Mucosa of rectum (tissue), 2 donors: ENCODE results near the gene PHLPP1.

Source experiments
- H3K27ac ChIP-seq, 2 donors: one replicate each; pipeline ENCODE4 v1.7.0; 2013; ENCODE audit warnings: inconsistent platforms in 2 of 2, low read depth in 2 of 2, low read length in 2 of 2
- H3K27me3 ChIP-seq, 2 donors: one replicate each; pipeline ENCODE4 v1.7.0; 2013; ENCODE audit warnings: low read length in 2 of 2; ENCODE audit not compliant: control insufficient read depth in 2 of 2, insufficient read depth in 2 of 2
- H3K36me3 ChIP-seq, 2 donors: one replicate each; pipeline ENCODE4 v1.7.0; 2013; ENCODE audit warnings: low read length in 2 of 2; ENCODE audit not compliant: control insufficient read depth in 2 of 2, insufficient read depth in 2 of 2
- H3K4me1 ChIP-seq, 2 donors: one replicate each; pipeline ENCODE4 v1.7.0; 2013; ENCODE audit warnings: low read length in 2 of 2, mild to moderate bottlenecking in 1 of 2; ENCODE audit not compliant: control insufficient read depth in 2 of 2, insufficient read depth in 2 of 2
- H3K4me3 ChIP-seq, 2 donors: one replicate each; pipeline ENCODE4 v1.7.0; 2013; ENCODE audit warnings: low read length in 2 of 2
- H3K9ac ChIP-seq, 2 donors: one replicate each; pipeline ENCODE4 v1.7.0; 2013; ENCODE audit warnings: low read length in 2 of 2, low read depth in 1 of 2, mild to moderate bottlenecking in 1 of 2
- H3K9me3 ChIP-seq, 2 donors: one replicate each; pipeline ENCODE4 v1.7.0; 2013; ENCODE audit warnings: low read length in 2 of 2; ENCODE audit not compliant: control insufficient read depth in 2 of 2
- donor health status: healthy.
- donor health status: Normal muscosa, but diverticular disease.

PHLPP1 gene

GRCh38 chr18:62852851-62853250, 137.5 kb downstream of the PHLPP1 start:
- no peak overlapping the region for H3K9ac ChIP-seq
- H3K27ac ChIP-seq, result no peak overlapping the region
- H3K27me3 ChIP-seq, result no peaks in the 10 kb centered on the region
- H3K4me1 ChIP-seq, result no peaks in the 10 kb centered on the region
- no peak overlapping the region for H3K4me3 ChIP-seq
- H3K9me3 ChIP-seq, result no peaks in the 10 kb centered on the region
- H3K36me3 ChIP-seq, result peaks cover 0 to 4% of the 10 kb centered on the region in 2 donors

GRCh38 chr18:62856294-62856693, 141.0 kb downstream of the PHLPP1 start:
- Histone ChIP-seq H3K36me3 (peaks cover 0 to 4% of the 10 kb centered on the region in 2 donors), H3K4me1 (no peaks in the 10 kb centered on the region), H3K27ac (no peak overlapping the region), H3K9ac (no peak overlapping the region), H3K9me3 (no peaks in the 10 kb centered on the region), H3K4me3 (no peak overlapping the region), H3K27me3 (no peaks in the 10 kb centered on the region)

GRCh38 chr18:62857263-62857976, 142.1 kb downstream of the PHLPP1 start:
- Histone ChIP-seq H3K4me3 (no peak overlapping the region), H3K4me1 (no peaks in the 10 kb centered on the region), H3K27me3 (no peaks in the 10 kb centered on the region), H3K9ac (no peak overlapping the region), H3K36me3 (peaks cover 0 to 4% of the 10 kb centered on the region in 2 donors), H3K9me3 (no peaks in the 10 kb centered on the region), H3K27ac (no peak overlapping the region)

GRCh38 chr18:62860062-62860461, 144.7 kb downstream of the PHLPP1 start:
- no peaks in the 10 kb centered on the region for H3K27me3 ChIP-seq
- H3K9me3 ChIP-seq, result no peaks in the 10 kb centered on the region
- H3K4me1 ChIP-seq, result no peaks in the 10 kb centered on the region
- peaks cover 2 to 4% of the 10 kb centered on the region in 2 donors for H3K36me3 ChIP-seq
- H3K4me3 ChIP-seq, result no peak overlapping the region
- no peak overlapping the region for H3K27ac ChIP-seq
- no peak overlapping the region for H3K9ac ChIP-seq

- H3K4me1 ChIP-seq, result no peaks in the 10 kb centered on the region
- H3K4me3 ChIP-seq, result no peak overlapping the region
- H3K27me3 ChIP-seq, result no peaks in the 10 kb centered on the region
- H3K27ac ChIP-seq, result no peak overlapping the region
- peaks cover 0 to 2% of the 10 kb centered on the region in 2 donors for H3K36me3 ChIP-seq
- H3K9me3 ChIP-seq, result no peaks in the 10 kb centered on the region
- H3K9ac ChIP-seq, result no peak overlapping the region
These were observed 147.1 kb downstream of the PHLPP1 start for GRCh38 chr18:62862466-62862865.

- Histone ChIP-seq H3K4me3 (no peak overlapping the region), H3K9ac (no peak overlapping the region), H3K36me3 (peaks cover 0 to 2% of the 10 kb centered on the region in 2 donors), H3K27me3 (no peaks in the 10 kb centered on the region), H3K9me3 (no peaks in the 10 kb centered on the region), H3K27ac (no peak overlapping the region), H3K4me1 (no peaks in the 10 kb centered on the region)
These were observed 148.2 kb downstream of the PHLPP1 start for GRCh38 chr18:62863579-62864001.

GRCh38 chr18:62865498-62865897, 150.2 kb downstream of the PHLPP1 start:
- H3K36me3 ChIP-seq, result peaks cover 0 to 2% of the 10 kb centered on the region in 2 donors
- no peak overlapping the region for H3K4me3 ChIP-seq
- H3K9me3 ChIP-seq, result no peaks in the 10 kb centered on the region
- no peak overlapping the region for H3K9ac ChIP-seq
- no peak overlapping the region for H3K27ac ChIP-seq
- H3K27me3 ChIP-seq, result no peaks in the 10 kb centered on the region
- H3K4me1 ChIP-seq, result peaks cover 2 to 3% of the 10 kb centered on the region in 2 donors

GRCh38 chr18:62867534-62867933, 152.2 kb downstream of the PHLPP1 start:
- no peak overlapping the region for H3K27ac ChIP-seq
- no peak overlapping the region for H3K4me3 ChIP-seq
- no peaks in the 10 kb centered on the region for H3K27me3 ChIP-seq
- H3K4me1 ChIP-seq, result peaks cover 2 to 3% of the 10 kb centered on the region in 2 donors
- H3K9ac ChIP-seq, result no peak overlapping the region
- no peaks in the 10 kb centered on the region for H3K9me3 ChIP-seq
- peaks cover 0 to 2% of the 10 kb centered on the region in 2 donors for H3K36me3 ChIP-seq

GRCh38 chr18:62868645-62869044, 153.3 kb downstream of the PHLPP1 start:
- Histone ChIP-seq H3K4me1 (peaks cover 2 to 3% of the 10 kb centered on the region in 2 donors), H3K27ac (no peak overlapping the region), H3K36me3 (no peaks in the 10 kb centered on the region), H3K27me3 (no peaks in the 10 kb centered on the region), H3K9me3 (no peaks in the 10 kb centered on the region), H3K9ac (no peak overlapping the region), H3K4me3 (no peak overlapping the region)

- H3K9me3 ChIP-seq, result no peaks in the 10 kb centered on the region
- peaks cover 2 to 3% of the 10 kb centered on the region in 2 donors for H3K4me1 ChIP-seq
- H3K9ac ChIP-seq, result no peak overlapping the region
- H3K36me3 ChIP-seq, result no peaks in the 10 kb centered on the region
- H3K27me3 ChIP-seq, result no peaks in the 10 kb centered on the region
- no peak overlapping the region for H3K27ac ChIP-seq
- H3K4me3 ChIP-seq, result no peak overlapping the region
These were observed 155.3 kb downstream of the PHLPP1 start for GRCh38 chr18:62870643-62871042.
